IMR-90 (cell line): ENCODE measurements around the gene DGAT2. TPM values are rescaled to one million over a fixed set of nuclear protein-coding genes. Genes with fewer than 3 reads are reported as not detected.

Experiments
- ATAC-seq: fragments of 200-7000 bp; cut with Tn5 transposase; 2 replicates; pipeline ENCODE4 v1.9.1; 2020; ENCODE audit warnings: low read depth, mild to moderate bottlenecking, moderate library complexity
- BruUV-seq: library from RNA; stranded (reverse); fragments of 400-500 nt; replicated peaks from 2 replicates; lab custom pipeline; 2021; lab: Mats Ljungman, UMichigan
- CTCF ChIA-PET: fragments of 300-600 bp; formaldehyde crosslinking; extraction: SDS; loops from one replicate; lab custom pipeline; 2021; ENCODE audit warnings: antibody characterized with exemption; lab: Yijun Ruan, JAX
- POLR2A ChIA-PET: fragments of 300-600 bp; sonication (Branson Sonifier 250); formaldehyde crosslinking; loops from one replicate; lab custom pipeline; 2022; ENCODE audit warnings: antibody characterized with exemption; ENCODE audit not compliant: unreplicated experiment; lab: Charles Lee
- DNase-seq: peaks from one replicate; pipeline ENCODE4 v3.0.0; 2013
- H2AFZ ChIP-seq: replicated peaks from 2 replicates; pipeline ENCODE3; 2013; ENCODE audit warnings: low read length, mild to moderate bottlenecking; ENCODE audit not compliant: poor library complexity
- H2AK5ac ChIP-seq: 2 replicates; pipeline ENCODE4 v1.6.1; 2013; ENCODE audit warnings: low read depth, low read length, inconsistent platforms
- H2AK9ac ChIP-seq: replicated peaks from 2 replicates; pipeline ENCODE3; 2013; ENCODE audit warnings: mild to moderate bottlenecking, low read depth, low read length, moderate library complexity; ENCODE audit not compliant: poor library complexity
- H2BK120ac ChIP-seq: 2 replicates; pipeline ENCODE4 v1.6.1; 2013; ENCODE audit warnings: low read depth, low read length, inconsistent platforms
- H2BK15ac ChIP-seq: 3 replicates; pipeline ENCODE4 v1.6.1; 2013; ENCODE audit warnings: low read depth, low read length, inconsistent platforms
- H2BK20ac ChIP-seq: 2 replicates; pipeline ENCODE4 v1.6.1; 2013; ENCODE audit warnings: low read depth, mild to moderate bottlenecking, inconsistent platforms, low read length, moderate library complexity
- H2BK5ac ChIP-seq: 2 replicates; pipeline ENCODE4 v1.6.1; 2013; ENCODE audit warnings: mild to moderate bottlenecking, low read depth, low read length, inconsistent platforms; ENCODE audit not compliant: poor library complexity, severe bottlenecking
- H3K14ac ChIP-seq: replicated peaks from 2 replicates; pipeline ENCODE4 v1.6.1; 2013; ENCODE audit warnings: low read depth, low read length, inconsistent platforms
- H3K18ac ChIP-seq: 2 replicates; pipeline ENCODE4 v1.6.1; 2013; ENCODE audit warnings: low read depth, low read length, control low read depth
- H3K23ac ChIP-seq: 2 replicates; pipeline ENCODE4 v1.6.1; 2013; ENCODE audit warnings: low read depth, low read length, inconsistent platforms
- H3K27ac ChIP-seq: 2 replicates; pipeline ENCODE4 v1.5.1; 2013; ENCODE audit warnings: mild to moderate bottlenecking, control low read depth, low read length; ENCODE audit not compliant: insufficient read depth
- H3K27me3 ChIP-seq: 2 replicates; pipeline ENCODE4 v1.6.1; 2013; ENCODE audit warnings: low read length; ENCODE audit not compliant: control insufficient read depth, insufficient read depth
- H3K36me3 ChIP-seq: 2 replicates; pipeline ENCODE4 v1.6.1; 2013; ENCODE audit warnings: low read length, mixed read lengths; ENCODE audit not compliant: control insufficient read depth, insufficient read depth
- H3K4ac ChIP-seq: 2 replicates; pipeline ENCODE4 v1.6.1; 2013; ENCODE audit warnings: low read depth, low read length, inconsistent platforms
- H3K4me1 ChIP-seq: 2 replicates; pipeline ENCODE4 v1.6.1; 2013; ENCODE audit warnings: low read length, mixed read lengths; ENCODE audit not compliant: control insufficient read depth, insufficient read depth
- H3K4me2 ChIP-seq: 2 replicates; pipeline ENCODE4 v1.6.1; 2013; ENCODE audit warnings: low read depth, mild to moderate bottlenecking, control low read depth, low read length, moderate library complexity
- H3K4me3 ChIP-seq: 2 replicates; pipeline ENCODE4 v1.5.1; 2013; ENCODE audit warnings: low read depth, mild to moderate bottlenecking, control low read depth, low read length, moderate library complexity; ENCODE audit not compliant: insufficient read depth
- H3K56ac ChIP-seq: 2 replicates; pipeline ENCODE4 v1.6.1; 2013; ENCODE audit warnings: low read length, inconsistent platforms; ENCODE audit not compliant: insufficient read depth; ENCODE audit errors: extremely low read depth
- H3K79me1 ChIP-seq, 2 experiments: 2 replicates each; pipeline ENCODE4 v1.6.1; 2013; ENCODE audit warnings: low read length in 2 of 2, inconsistent platforms in 1 of 2, low read depth in 1 of 2
- H3K9ac ChIP-seq: 2 replicates; pipeline ENCODE4 v1.6.1; 2013; ENCODE audit warnings: low read depth, low read length, control low read depth
- H3K9me1 ChIP-seq: 2 replicates; pipeline ENCODE4 v1.6.1; 2013; ENCODE audit warnings: low read length, inconsistent platforms; ENCODE audit not compliant: insufficient read depth
- H3K9me3 ChIP-seq: 2 replicates; pipeline ENCODE4 v1.6.1; 2013; ENCODE audit warnings: low read length; ENCODE audit not compliant: control insufficient read depth, insufficient read depth
- H4K20me1 ChIP-seq: 2 replicates; pipeline ENCODE4 v1.6.1; 2013; ENCODE audit warnings: low read length, inconsistent platforms; ENCODE audit not compliant: insufficient read depth
- H4K5ac ChIP-seq: 2 replicates; pipeline ENCODE4 v1.6.1; 2013; ENCODE audit warnings: mild to moderate bottlenecking, low read depth, low read length, control low read depth
- H4K8ac ChIP-seq, 2 experiments: 2 replicates each; pipeline ENCODE4 v1.6.1; 2013; ENCODE audit warnings: low read depth in 2 of 2, low read length in 2 of 2, control low read depth in 1 of 2, inconsistent platforms in 1 of 2
- H4K91ac ChIP-seq: 2 replicates; pipeline ENCODE4 v1.6.1; 2013; ENCODE audit warnings: low read depth, low read length, inconsistent platforms; ENCODE audit not compliant: insufficient read depth
- BHLHE40 ChIP-seq: fragments of 150-350 bp; IDR thresholded peaks from 2 replicates; pipeline ENCODE4 v1.6.1; 2016; ENCODE audit warnings: mild to moderate bottlenecking, low read depth, low read length
- CEBPB ChIP-seq: IDR thresholded peaks from 2 replicates; pipeline ENCODE4 v1.6.1; 2012; ENCODE audit warnings: low read depth, low read length, improper control_type of control experiment
- CHD1 ChIP-seq: IDR thresholded peaks from 2 replicates; pipeline ENCODE4 v1.6.1; 2012; ENCODE audit warnings: low read depth, low read length, improper control_type of control experiment
- FOS ChIP-seq: fragments of 150-350 bp; IDR thresholded peaks from 2 replicates; pipeline ENCODE4 v1.6.1; 2016; ENCODE audit warnings: low read depth, low read length
- MAFK ChIP-seq: IDR thresholded peaks from 2 replicates; pipeline ENCODE4 v1.6.1; 2012; ENCODE audit warnings: low read depth, low read length, improper control_type of control experiment
- MAZ ChIP-seq: IDR thresholded peaks from 2 replicates; pipeline ENCODE4 v1.6.1; 2012; ENCODE audit warnings: low read depth, mild to moderate bottlenecking, low read length, improper control_type of control experiment, moderate library complexity, borderline replicate concordance
- MXI1 ChIP-seq: IDR thresholded peaks from 2 replicates; pipeline ENCODE4 v1.6.1; 2012; ENCODE audit warnings: low read depth, mild to moderate bottlenecking, low read length, moderate library complexity, borderline replicate concordance
- NFE2L2 ChIP-seq: fragments of 150-350 bp; IDR thresholded peaks from 2 replicates; pipeline ENCODE4 v1.6.1; 2016; ENCODE audit warnings: low read depth, mild to moderate bottlenecking, low read length
- POLR2A ChIP-seq: IDR thresholded peaks from 2 replicates; pipeline ENCODE4 v1.6.1; 2012; ENCODE audit warnings: mild to moderate bottlenecking, low read depth, low read length
- RAD21 ChIP-seq: IDR thresholded peaks from 2 replicates; pipeline ENCODE4 v1.6.1; 2012; ENCODE audit warnings: low read length, improper control_type of control experiment
- RCOR1 ChIP-seq: IDR thresholded peaks from 2 replicates; pipeline ENCODE4 v1.6.1; 2012; ENCODE audit warnings: mild to moderate bottlenecking, low read length, improper control_type of control experiment; ENCODE audit not compliant: insufficient replicate concordance
- RFX5 ChIP-seq: IDR thresholded peaks from 2 replicates; pipeline ENCODE4 v1.8.0; 2012; ENCODE audit warnings: low read depth, mild to moderate bottlenecking, low read length, moderate library complexity
- SMC3 ChIP-seq: fragments of 150-350 bp; IDR thresholded peaks from 2 replicates; pipeline ENCODE4 v1.6.1; 2016; ENCODE audit warnings: low read depth, mild to moderate bottlenecking, antibody characterized with exemption, low read length, moderate library complexity
- WGBS, 2 experiments: methylation state at CpG; one replicate each; pipeline versions ENCODE4 v1.1.5 to v1.1.7; 2013; ENCODE audit warnings: missing lambda C conversion rate in 2 of 2; ENCODE audit not compliant: insufficient read length in 1 of 2; ENCODE audit errors: extremely low coverage in 2 of 2; 5-methylcytosine and 5-hydroxymethylcytosine counted together
- dilution Hi-C: fragments of 300-500 bp; cut with HindIII; formaldehyde crosslinking; loops from one replicate; pipeline ENCODE4 v1.14.3; 2018; ENCODE audit warnings: low sequenced_read_pairs; ENCODE audit not compliant: unreplicated experiment
- in situ Hi-C: fragments of 300-500 bp; cut with MboI; formaldehyde crosslinking; loops from 3 replicates; pipeline ENCODE4 v1.14.3; 2019; ENCODE audit warnings: low sequenced_read_pairs, inconsistent platforms, mixed read lengths
- intact Hi-C: fragments of 100-400 bp; cut with micrococcal nuclease; formaldehyde crosslinking; loops from 2 replicates; pipeline ENCODE4 v1.10.0; 2022
- polyA plus RNA-seq, 3 experiments: library from polyadenylated mRNA; depleted of rRNA; stranded (reverse); fragments of >200 nt; gene quantifications; 2 replicates each; pipeline ENCODE4 v1.2.3, GENCODE V29; 2012; ENCODE audit warnings: low replicate concordance in 1 of 3
- total RNA-seq: library from RNA; depleted of rRNA; stranded (reverse); fragments of >200 nt; gene quantifications from 2 replicates; pipeline ENCODE4 v1.2.3, GENCODE V29; 2012
- TF ChIP-seq, protein P1 (sequence below): fragments of 150-350 bp; IDR thresholded peaks from 2 replicates; pipeline ENCODE4 v1.6.1; 2016; ENCODE audit warnings: low read depth, mild to moderate bottlenecking, low read length, moderate library complexity, borderline replicate concordance
- TF ChIP-seq, protein P2 (sequence below): conservative IDR thresholded peaks from 2 replicates; pipeline ENCODE4 v1.5.1; 2012; ENCODE audit warnings: mild to moderate bottlenecking, low read depth, low read length, improper control_type of control experiment
- TF ChIP-seq, protein P3 (sequence below): fragments of 150-350 bp; IDR thresholded peaks from 2 replicates; pipeline ENCODE4 v1.6.1; 2017; ENCODE audit warnings: mild to moderate bottlenecking, antibody characterized with exemption, low read length, low read depth

The DGAT2 gene
- total and polyA plus RNA-seq, 2 of the 4 experiments (the other 2 are of a cell fraction): 2.3 to 2.4 TPM

DNA sequence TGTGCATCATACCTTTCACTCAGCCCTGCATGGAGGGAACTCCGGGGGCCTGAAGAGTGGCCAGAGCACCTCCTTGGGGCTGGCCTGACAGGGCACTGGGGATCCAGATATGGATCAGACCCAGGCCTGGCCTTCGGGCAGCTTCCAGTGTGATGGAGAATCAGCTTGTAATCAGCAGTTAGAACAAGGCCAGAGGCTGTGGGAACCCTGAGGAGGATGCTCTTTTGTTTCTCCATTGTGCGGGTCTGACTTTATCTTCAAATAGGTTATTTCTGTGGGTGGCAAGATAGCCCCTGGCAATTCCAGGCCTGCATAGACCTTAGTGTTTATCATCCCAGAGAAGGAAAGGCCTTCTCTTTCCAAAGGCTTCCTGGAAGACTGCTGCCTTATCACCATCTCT, 12.3 kb downstream of the DGAT2 start:
- 17% methylated on average over 1 of the region's 3 CpGs; no CpG with 5 or more reads in 1 of the 2 experiments for WGBS, 2 experiments
- TF ChIP-seq, protein P1, sequence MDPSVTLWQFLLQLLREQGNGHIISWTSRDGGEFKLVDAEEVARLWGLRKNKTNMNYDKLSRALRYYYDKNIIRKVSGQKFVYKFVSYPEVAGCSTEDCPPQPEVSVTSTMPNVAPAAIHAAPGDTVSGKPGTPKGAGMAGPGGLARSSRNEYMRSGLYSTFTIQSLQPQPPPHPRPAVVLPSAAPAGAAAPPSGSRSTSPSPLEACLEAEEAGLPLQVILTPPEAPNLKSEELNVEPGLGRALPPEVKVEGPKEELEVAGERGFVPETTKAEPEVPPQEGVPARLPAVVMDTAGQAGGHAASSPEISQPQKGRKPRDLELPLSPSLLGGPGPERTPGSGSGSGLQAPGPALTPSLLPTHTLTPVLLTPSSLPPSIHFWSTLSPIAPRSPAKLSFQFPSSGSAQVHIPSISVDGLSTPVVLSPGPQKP: no peak
- TF ChIP-seq MAZ (no peak), NFE2L2 (no peak), MXI1 (no peak), CEBPB (no peak), CHD1 (no peak), MAFK (no peak), FOS (no peak), SMC3 (no peak), BHLHE40 (no peak), RCOR1 (no peak), RAD21 (no peak), RFX5 (no peak), POLR2A (no peak)
- TF ChIP-seq, protein P2, sequence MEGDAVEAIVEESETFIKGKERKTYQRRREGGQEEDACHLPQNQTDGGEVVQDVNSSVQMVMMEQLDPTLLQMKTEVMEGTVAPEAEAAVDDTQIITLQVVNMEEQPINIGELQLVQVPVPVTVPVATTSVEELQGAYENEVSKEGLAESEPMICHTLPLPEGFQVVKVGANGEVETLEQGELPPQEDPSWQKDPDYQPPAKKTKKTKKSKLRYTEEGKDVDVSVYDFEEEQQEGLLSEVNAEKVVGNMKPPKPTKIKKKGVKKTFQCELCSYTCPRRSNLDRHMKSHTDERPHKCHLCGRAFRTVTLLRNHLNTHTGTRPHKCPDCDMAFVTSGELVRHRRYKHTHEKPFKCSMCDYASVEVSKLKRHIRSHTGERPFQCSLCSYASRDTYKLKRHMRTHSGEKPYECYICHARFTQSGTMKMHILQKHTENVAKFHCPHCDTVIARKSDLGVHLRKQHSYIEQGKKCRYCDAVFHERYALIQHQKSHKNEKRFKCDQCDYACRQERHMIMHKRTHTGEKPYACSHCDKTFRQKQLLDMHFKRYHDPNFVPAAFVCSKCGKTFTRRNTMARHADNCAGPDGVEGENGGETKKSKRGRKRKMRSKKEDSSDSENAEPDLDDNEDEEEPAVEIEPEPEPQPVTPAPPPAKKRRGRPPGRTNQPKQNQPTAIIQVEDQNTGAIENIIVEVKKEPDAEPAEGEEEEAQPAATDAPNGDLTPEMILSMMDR: no peak
- TF ChIP-seq, protein P3, sequence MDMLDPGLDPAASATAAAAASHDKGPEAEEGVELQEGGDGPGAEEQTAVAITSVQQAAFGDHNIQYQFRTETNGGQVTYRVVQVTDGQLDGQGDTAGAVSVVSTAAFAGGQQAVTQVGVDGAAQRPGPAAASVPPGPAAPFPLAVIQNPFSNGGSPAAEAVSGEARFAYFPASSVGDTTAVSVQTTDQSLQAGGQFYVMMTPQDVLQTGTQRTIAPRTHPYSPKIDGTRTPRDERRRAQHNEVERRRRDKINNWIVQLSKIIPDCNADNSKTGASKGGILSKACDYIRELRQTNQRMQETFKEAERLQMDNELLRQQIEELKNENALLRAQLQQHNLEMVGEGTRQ: no peak
- Histone ChIP-seq H3K23ac (no peak overlapping the region), H4K20me1 (no peaks in the 10 kb centered on the region), H2BK20ac (no peak overlapping the region), H3K4me2 (no peak overlapping the region), H3K18ac (no peak overlapping the region), H4K5ac (no peak overlapping the region), H2AK5ac (no peak overlapping the region), H3K14ac (no peak overlapping the region), H3K4me1 (no peaks in the 10 kb centered on the region), H3K9me3 (no peaks in the 10 kb centered on the region), H3K9ac (no peak overlapping the region), H3K9me1 (no peaks in the 10 kb centered on the region), H3K79me1 (no peaks in the 10 kb centered on the region), H3K27ac (no peak overlapping the region), H3K4ac (no peak overlapping the region), H2AK9ac (no peak overlapping the region), H2BK15ac (no peak overlapping the region), H2BK5ac (no peak overlapping the region), H3K27me3 (peaks cover 18% of the 10 kb centered on the region; the same call in 1 of the 2 replicates), H2BK120ac (no peak overlapping the region), H4K91ac (no peak overlapping the region), H3K56ac (no peak overlapping the region), H3K4me3 (no peak overlapping the region), H2AFZ (no peak overlapping the region), H3K36me3 (no peaks in the 10 kb centered on the region), H4K8ac (no peak overlapping the region)
- dilution Hi-C loops: no loop called here
- POLR2A ChIA-PET: no interaction called here
- CTCF ChIA-PET: interaction anchor here (0.6 kb wide), 1 partner anchor 11 kb away, joined by 3 read pairs; no protein-coding TSS in a partner anchor
- DNase-seq: no peak
- in situ Hi-C loops: no loop called here
- no peak for ATAC-seq
- no TSS peak for BruUV-seq
- intact Hi-C loops: no loop called here
